Left ventricle myocardium superior (tissue), 1 donor: Measurements from ENCODE around the gene CLEC4G. TPM values are rescaled to one million over a fixed set of nuclear protein-coding genes. Genes with fewer than 3 reads are reported as not detected.
"Not testable (repeated sequence)": the region's sequence is repeated elsewhere in the genome, so short reads cannot be mapped to it uniquely, and the experiment has no call there.

Experiments
- ATAC-seq: fragments of 200-7000 bp; cut with Tn5 transposase; one replicate; pipeline ENCODE4 v1.9.1; 2020; ENCODE audit warnings: mild to moderate bottlenecking, moderate library complexity
- DNase-seq: peaks from one replicate; pipeline ENCODE4 v3.0.0-alpha.2; 2020
- intact Hi-C: fragments of 100-400 bp; cut with micrococcal nuclease; formaldehyde crosslinking; loops from one replicate; pipeline ENCODE4 v1.11.0; 2022
- total RNA-seq: library from RNA; stranded (reverse); fragmentation: NEBNext Ultra II Directional; extraction: Animal tissue kit (Norgen Biotek cat#: 25700); gene quantifications from one replicate; pipeline ENCODE4 v1.2.1, GENCODE V29; 2021
- donor health status: DM: no; HTN: yes; CAD: no; lungs with severe emphysema.

The CLEC4G gene
- total RNA-seq, 1 donor from 2014 or later, result 0.42 TPM

DNA sequence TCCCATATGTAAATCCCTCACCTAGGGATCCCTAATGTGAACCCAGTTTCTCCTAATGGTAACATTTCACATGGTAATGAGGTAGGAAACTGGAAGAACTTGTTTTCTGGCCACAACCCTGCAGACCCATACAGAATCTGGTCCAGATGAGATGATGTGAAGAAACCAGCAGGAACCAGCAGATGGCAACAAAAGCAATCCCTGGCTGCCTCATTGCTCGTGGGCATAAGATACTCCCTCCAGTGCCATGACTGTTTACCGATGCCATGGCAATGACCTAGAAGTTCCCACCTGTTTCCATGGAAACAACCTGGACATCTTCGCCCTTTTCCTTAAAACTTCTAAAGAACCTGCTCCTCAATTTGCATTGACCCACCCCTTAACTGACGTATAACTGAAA, 16.8 kb upstream of the CLEC4G start:
- DNase-seq, result no peak
- intact Hi-C loops, result no loop called here
- ATAC-seq, result no peak

DNA sequence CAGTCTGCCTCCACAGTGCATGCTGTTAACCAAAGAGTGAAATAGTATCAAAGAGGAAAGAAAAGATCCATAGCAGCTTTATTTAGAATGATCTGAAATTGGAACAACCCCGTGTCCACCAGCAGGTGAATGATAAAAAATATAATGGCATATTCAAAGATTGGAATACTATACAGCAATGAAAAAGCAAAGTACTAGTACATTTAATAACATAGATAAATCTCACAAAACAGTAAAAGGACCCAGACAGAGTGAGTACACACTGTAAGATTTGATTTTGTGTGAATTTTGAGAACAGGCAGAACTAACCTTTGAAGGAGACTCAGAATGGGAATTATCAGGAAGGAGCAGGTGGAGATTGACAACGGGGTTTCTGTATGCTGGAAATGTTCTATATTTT, 16.3 kb upstream of the CLEC4G start:
- intact Hi-C loops, result no loop called here
- DNase-seq (no peak), ATAC-seq (no peak)

DNA sequence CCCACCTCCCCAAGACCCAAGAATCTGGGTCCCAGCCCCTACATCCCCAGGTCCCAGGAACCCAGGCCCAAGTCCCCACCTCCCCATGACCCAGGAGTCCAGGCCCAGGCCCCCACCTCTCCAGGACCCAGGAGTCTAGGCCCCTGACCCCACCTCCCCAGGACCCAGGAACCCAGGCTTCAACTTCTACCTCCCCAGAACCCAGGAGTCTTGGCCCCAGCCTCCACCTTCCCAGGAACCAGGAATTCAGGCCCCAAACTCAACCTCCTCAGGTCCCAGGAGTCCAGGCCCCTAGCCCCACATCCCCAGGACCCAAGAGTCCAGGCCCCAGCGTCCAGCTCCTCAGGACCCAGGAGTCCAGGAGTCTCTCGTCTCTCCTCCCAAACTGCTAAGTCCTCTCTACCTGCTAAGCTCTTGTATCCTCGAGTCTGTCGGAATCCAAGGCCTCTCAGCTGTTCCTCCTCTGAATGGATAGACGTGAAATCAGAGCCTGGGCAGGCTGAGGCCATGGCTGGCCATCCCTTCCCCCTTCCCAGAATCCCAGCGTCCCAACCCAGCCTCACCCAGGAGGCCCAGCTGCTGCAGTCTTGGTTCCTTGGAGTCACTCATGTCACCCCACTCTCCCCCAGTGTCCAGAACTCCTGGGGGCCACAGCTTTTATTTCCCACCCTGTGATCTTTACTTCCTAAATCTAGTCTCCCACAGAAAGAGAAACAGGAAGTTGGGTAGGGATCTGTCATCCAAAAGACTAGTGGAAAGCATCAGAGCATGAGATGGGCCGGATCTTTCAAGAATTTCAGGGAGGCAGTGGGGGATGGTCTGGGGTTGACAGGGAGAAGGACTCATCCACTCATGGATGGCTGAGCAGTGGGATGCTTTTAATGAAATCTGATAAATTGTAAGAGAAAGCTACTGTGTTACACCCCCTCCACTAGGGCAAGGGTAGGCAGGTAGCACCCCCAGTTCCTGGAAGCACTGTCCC, 15.3 kb upstream of the CLEC4G start, which contains the start of gene CD209:
TSS of gene CD209 (minus strand) at position 632 of the 982 bp plus-strand sequence. CDS start at position 609, 23 bp downstream.
- ATAC-seq, result peak; percentile 43
- no peak for DNase-seq
- intact Hi-C loops, result no loop called here

DNA sequence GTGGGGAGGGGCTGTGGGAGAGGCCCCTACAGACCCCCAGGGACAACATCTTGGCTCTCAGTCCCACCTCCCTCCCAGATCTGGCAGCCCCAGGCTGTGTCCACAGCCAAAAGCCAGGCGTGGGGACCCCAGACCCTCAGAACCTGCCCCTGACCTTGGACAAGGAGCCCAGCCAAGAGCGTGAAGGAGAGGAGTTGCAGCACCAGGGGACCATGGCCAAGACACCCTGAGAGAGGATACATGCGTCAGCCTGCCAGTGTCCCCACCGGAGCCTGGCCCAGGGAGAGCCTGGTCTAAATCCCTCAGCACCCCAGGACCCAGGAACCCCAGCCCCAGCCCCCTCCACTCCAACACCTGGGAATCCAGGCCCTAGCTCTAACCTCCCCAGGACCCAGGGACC, 14.4 kb upstream of the CLEC4G start:
- intact Hi-C loops, DNase-seq, ATAC-seq: not testable (repeated sequence)

DNA sequence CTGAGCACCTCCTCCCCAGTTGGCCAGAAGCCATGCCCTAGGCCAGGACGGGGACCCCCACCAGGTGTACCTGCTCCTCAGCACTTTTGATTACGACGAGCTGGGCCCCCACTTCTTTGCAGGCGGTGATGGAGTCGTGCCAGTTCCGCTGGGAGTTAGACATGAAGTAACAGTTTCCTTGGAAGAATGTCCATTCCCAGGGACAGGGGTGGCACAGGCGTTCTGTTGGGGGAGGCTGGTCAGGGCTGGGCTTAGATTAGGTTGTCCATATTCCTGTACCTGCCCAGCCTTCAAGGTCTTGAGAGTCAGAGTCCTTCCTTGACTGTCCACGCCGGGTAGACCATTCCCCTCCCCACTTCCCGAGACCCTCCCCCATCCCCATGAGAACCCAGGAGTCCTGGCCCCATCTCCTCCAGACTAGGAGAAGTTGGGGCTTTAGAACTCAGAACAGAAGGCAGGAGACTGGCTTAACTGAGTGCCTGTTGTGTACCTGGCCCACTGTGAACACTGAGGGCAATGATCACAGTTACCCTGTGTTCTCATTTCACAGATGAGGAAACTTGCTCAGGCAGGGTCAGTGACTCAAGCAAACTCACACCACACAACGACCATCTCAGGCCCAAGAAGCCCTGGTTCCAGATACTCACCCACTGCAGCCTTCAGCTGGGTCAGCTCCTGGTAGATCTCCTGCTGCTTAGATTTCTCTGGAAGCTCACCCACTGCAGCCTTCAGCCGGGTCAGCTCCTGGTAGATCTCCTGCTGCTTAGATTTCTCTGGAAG, 13.2 kb upstream of the CLEC4G start:
- DNase-seq (no peak), ATAC-seq (no peak)
- intact Hi-C loops, result no loop called here

DNA sequence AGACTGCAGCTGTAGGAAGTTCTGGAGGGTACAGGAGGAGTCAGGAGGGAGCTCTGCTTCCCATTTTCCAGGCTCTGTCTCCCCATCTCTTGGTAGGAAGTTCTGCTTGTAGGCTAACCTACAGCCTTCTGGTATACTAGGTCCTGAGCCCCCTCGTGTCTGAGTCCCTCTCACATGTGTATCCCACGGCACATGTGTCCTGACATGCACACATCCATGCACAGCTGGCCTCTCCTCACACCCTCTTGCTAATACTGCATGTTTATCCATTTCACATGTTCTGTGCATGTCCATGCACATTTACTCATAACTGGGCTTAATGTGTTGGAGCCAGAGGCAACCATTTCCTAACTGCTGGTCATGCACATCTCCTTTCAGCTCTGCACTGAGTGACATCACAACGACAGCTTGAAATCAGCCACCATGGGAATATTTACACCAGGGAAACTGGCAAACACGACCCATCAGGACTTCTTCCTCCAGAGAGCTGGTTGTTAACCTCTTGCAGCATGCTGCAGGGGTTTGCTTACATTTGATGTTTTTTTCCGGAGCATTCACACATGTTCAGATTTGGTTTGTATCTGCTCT, 12.4 kb upstream of the CLEC4G start:
- no peak for ATAC-seq
- intact Hi-C loops, result no loop called here
- DNase-seq, result no peak

DNA sequence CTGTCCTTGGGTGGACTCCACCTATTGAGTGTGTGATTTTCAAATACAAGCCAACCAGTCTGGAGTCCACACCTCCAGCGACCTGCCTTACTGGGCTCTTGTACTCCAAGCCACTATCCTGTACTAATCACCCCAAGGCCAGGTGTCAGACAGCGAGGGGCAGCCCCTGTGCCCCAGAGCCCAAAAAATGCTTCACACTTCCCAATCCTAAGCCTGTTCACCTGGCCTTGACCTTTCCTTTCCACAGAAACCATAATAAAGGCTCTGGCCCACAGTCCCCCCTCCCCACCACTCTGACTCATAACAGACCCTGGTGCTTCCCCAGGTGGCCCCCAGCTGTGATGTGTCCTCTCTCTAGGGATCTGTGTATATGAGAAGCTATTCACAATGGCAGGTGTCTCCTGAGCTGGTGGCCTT, 11.5 kb upstream of the CLEC4G start:
- ATAC-seq, result no peak
- intact Hi-C loops, result no loop called here
- DNase-seq, result no peak

DNA sequence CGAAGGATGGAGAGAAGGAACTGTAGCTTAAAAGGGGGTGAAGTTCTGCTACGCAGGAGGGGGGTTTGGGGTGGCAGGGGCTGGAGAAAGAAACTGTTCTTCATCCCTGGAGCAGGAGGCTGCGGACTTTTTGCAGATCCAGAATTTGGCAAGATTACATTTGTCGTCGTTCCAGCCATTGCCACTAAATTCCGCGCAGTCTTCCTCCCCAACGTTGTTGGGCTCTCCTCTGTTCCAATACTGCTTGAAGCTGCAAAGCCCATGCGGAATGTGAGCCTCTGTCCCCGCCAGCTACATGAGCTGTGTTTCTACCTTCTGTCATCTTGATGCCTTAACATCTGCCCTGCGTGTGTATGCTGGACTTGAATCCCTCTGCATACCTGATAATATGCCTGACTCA, 11.1 kb upstream of the CLEC4G start:
- intact Hi-C loops, result no loop called here
- no peak for DNase-seq
- ATAC-seq, result no peak

DNA sequence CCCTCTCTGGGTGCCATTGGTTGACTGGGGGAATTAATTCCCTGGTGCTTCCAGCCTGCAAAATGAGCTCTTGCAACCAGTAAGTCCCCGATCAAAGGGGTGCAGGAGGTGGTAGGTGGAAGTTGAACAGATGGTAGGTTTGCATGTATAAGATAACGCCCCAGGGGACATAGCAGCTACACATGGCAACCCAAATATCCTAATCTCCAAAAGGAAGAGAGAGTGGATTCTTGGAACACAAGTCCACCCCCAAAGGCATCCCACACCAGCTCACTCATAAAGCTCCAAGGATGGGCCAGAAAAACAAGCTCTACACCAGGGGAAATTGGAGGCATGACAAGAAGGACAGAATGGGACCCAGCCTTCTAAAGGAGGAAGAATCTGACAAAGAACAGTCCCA, 10.7 kb upstream of the CLEC4G start:
- ATAC-seq (no peak), DNase-seq (no peak)
- intact Hi-C loops, result no loop called here

DNA sequence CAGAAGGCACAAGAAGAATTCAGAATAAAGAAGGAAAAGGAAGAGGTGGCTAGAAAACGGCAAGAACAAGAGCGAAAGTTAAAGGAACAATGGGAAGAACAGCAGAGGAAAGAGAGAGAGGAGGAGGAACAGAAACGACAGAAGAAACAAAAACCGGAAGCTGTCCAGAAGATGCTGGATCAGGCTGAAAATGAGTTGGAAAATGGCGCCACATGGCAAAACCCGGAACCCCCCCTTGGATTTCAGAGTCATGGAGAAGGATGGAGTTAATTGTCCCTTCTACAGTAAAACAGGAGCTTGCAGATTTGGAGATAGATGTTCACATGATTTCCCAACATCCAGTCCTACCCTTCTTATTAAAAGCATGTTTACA, 8.8 kb upstream of the CLEC4G start:
- DNase-seq, result no peak
- intact Hi-C loops, result no loop called here

DNA sequence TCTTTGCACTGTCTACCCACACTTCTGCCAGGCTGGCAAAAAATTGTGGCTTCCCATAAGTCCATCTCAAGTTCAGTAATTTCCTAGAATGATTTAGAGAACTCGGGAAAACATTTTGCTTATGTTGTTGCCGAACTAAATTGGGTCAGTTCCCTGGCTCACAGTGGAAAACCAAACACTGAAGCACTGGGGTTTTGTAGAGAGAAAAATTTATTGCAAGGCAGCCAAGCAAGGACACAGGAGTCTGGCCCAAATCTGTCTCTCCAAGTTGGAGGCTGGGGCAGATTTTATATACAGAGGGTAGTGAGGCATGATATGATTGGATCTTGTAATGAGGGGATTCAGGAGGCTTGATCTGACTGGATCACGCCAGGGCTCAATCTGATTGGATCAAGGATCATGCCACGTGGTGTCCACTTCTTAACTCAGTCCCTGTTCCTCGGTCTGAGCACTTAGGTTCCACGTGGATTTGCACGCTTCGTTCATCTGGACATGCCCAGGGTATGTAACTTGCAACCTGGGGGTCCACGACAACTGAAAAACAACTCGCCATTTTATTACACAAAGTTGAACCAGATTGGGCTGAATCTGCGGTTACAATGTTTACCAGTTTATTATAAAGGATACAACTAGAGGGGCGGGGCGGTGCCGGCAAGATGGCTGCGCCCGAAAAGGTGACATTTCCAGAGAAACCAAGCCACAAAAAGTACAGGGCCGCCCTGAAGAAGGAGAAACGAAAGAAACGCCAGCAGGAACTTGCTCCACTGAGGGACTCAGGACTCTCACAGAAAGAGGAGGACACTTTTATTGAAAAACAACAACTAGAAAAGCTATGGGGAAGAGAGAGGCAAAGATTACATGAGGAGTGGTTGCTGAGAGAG, 8.1 kb upstream of the CLEC4G start:
- intact Hi-C loops, result no loop called here
- no peak for DNase-seq
- peak; percentile 21 for ATAC-seq

More for the DNA sequence above, 8.8 kb upstream of the CLEC4G start:
- no peak for ATAC-seq

DNA sequence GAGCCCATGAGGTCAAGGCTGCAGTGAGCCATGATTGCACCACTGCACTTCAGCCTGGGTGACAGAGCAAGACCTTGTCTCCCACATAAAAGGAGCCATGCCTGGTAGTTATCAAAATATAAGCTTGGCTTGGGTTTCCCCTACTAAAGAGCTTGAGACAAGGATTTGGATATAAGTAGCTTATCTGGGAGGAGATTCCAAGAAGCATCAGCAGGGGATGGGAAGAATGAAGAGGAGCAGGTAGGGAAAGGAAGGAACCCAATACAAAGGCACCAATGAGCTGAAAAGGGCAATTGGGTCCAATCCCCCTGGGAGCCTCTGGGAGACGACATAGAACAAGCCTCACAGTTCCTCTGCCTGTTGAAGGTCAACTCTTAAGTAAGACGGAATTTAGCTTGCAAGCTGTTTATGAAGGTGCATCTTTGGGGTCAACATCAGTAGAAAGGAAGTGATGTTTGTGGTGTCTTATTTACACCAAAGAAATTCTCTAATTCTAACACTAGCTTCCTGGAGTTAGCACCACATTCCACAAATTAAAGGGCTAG, 7.4 kb upstream of the CLEC4G start:
- DNase-seq (no peak), ATAC-seq (no peak)
- intact Hi-C loops, result no loop called here

DNA sequence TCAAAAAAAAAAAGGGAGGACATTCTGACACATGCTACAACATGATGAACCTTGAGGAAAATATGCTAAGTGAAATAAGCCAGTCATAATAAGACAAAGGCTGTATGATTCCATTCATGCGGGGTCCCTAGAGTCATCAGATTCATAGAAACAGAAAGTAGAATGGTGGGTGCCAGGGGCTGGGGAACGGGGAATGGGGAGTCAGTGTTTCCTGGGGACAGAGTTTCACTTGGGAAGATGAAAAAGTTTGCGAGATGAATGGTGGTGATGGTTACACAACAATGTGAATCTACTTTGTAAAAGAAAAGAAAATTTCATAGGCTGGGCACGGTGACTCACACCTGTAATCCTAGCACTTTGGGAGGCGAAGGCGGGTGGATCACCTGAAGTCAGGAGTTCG, 6.1 kb upstream of the CLEC4G start:
- intact Hi-C loops, result no loop called here
- no peak for ATAC-seq
- no peak for DNase-seq

DNA sequence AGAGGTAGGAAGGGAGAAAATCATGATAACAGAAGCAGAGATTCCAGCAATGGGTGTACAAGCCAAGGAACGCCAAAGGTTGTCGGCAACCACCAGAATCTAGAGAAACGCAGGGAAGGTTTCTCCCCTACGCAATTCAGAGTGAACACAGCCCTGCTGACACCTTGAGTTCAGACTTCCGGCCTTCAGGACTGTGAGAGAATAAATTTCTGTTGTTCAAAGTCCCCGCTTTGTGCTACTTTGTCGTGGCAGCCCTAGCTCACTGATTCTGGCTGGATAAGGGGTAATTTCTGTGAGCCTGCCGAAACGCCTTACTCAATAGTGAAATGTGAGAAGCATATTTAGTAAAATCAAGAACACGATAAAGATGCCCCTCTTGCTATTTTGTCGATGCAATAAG, 5.3 kb upstream of the CLEC4G start:
- DNase-seq (no peak), ATAC-seq (no peak)
- intact Hi-C loops, result no loop called here

DNA sequence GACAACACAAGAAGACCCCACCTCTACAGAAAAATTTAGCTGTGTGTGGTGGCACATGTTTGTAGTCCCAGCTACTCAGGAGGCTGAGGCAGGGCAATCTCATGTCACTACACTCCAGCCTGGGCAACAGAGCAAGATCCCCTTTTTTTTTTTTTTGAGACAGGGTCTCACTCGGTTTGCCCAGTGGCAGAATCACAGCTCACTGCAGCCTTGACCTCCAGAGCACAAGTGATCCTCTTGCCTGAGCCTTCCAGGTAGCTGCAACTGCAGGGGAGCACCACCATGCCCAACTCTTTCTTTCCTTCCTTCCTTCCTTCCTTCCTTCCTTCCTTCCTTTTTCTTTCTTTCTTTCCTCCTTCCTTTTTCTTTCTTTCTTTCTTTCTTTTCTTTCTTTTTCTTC, 4.2 kb upstream of the CLEC4G start:
- DNase-seq, result no peak
- intact Hi-C loops, result no loop called here
- ATAC-seq, result no peak

DNA sequence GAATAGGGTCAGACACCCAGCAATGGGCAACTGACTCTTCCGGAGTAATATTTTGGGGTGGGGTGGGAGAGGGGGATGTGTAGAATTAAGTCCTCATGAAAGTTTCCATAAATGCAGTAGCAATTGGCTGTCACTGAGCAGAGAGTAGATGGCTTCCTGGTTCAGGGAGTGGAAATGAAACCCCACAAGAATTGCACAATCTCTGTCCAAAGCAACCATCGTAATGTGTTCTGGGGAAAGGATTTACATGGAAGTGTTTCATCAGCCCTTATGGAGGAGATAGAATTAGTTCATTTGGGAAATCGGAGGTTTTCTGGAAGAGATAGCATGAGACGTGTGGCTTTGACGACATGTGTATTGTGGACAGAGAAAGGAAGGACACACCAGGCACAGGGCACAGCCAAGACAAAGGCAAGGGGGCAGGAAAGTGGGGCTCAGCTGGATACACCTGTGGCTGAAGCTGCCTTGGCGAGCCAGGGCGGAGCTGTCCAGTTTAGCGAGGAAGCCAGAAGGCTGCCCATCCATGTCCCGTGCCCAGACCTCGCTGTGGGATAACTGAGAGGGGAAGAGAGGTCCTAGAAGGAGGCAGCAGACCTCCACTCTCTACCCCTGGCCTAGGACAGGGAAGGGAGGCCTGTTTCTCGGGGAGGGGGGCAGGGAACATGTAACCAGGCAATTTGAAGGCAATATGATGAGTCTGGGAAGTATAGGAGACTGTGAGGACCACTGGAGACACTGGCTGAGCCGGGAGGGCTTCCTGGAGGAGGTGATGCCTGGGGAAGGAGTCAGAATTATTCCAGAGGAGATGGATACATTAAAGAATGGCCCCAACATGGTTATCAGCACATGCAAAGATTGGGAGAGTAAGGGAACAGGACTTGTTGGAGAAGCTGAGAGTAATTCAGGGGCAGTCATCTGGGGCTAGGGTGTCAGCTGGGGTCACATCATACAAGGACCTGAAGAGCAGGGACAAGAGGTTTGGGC, 2.6 kb upstream of the CLEC4G start:
- DNase-seq (no peak), ATAC-seq (peak; percentile 47)
- intact Hi-C loops, result no loop called here

DNA sequence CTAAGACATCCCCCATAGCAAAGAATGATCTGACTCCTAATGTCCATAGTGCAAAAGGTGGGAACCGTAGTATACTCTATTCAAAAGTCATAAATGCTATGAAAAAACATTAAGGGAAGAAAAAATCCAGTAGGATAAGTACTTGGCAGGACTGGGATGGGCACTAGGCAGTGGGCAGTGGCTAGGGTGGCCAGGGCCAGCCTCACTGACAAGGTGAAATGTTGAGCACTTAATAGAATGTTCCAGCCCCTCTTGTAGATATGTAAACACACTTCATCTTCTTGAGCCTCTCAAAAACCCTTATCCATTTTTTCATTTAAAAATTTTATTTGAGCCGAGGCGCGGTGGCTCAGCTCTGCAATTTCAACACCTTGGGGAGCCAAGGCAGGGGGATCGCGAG, 1.5 kb upstream of the CLEC4G start:
- no peak for ATAC-seq
- intact Hi-C loops, result no loop called here
- no peak for DNase-seq

DNA sequence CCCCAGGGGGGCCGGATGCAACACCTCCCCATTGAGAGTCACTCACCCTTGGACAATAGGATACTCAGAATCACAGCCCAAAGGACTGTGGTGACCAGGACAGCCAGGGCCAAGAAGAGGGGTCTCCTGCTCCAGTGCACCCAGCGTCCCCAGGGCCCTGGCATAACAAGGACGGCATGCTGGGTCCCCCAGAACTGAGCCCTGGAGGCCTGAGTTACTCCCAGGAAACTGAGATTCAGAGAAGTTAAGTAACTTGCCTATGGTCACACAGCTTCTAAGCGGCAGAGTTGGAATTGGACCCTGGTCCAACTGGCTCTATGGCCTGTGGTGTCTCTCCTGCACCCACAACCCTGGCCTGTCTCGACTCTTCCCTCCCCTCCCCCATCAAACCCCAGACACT, 295 bp downstream of the CLEC4G start:
- intact Hi-C loops, result no loop called here
- ATAC-seq, result no peak

More for the DNA sequence above, 295 bp downstream of the CLEC4G start:
- no peak for DNase-seq
